HEK293 (cell line): ENCODE measurements around the gene NME8.

Experiments
- CTCF ChIA-PET: fragments of 350-600 bp; formaldehyde crosslinking; extraction: SDS; loops from one replicate; lab custom pipeline; 2021; ENCODE audit warnings: antibody characterized with exemption; lab: Yijun Ruan, JAX
- POLR2A ChIA-PET: fragments of 300-600 bp; formaldehyde crosslinking; extraction: SDS; loops from one replicate; lab custom pipeline; 2020; ENCODE audit warnings: antibody characterized with exemption, inconsistent platforms; lab: Yijun Ruan, JAX
- H3K27ac ChIP-seq: fragments of 200-500 bp; sonication (Bioruptor generic); 2 replicates; pipeline ENCODE4 v1.5.1; 2014; ENCODE audit warnings: low read depth, low read length, control low read depth, inconsistent platforms; ENCODE audit errors: extremely low read depth
- H3K36me3 ChIP-seq, 2 experiments: fragments of 200-500 bp in 1 of 2; sonication (Bioruptor generic) in 1 of 2; 1 replicate in 1 of 2; 2 replicates in 1 of 2; pipeline ENCODE4 v1.5.1; 2014 to 2017; ENCODE audit warnings: inconsistent platforms in 2 of 2, low read length in 2 of 2; ENCODE audit not compliant: control insufficient read depth in 2 of 2, insufficient read depth in 1 of 2
- H3K4me1 ChIP-seq: fragments of 200-500 bp; sonication (Bioruptor generic); 2 replicates; pipeline ENCODE4 v1.5.1; 2014; ENCODE audit warnings: mild to moderate bottlenecking, low read length, inconsistent platforms; ENCODE audit not compliant: control insufficient read depth, insufficient read depth
- H3K4me3 ChIP-seq: 2 replicates; pipeline ENCODE4 v1.5.1; 2011; ENCODE audit warnings: low read depth, mild to moderate bottlenecking, control low read depth, low read length, moderate library complexity
- H3K9me3 ChIP-seq: fragments of 200-500 bp; sonication (Bioruptor generic); 2 replicates; pipeline ENCODE4 v1.5.1; 2014; ENCODE audit warnings: low read depth, low read length, inconsistent platforms; ENCODE audit not compliant: control insufficient read depth, insufficient read depth
- MEIS1 ChIP-seq: sonication (generic); formaldehyde crosslinking; IDR thresholded peaks from 2 replicates; pipeline ENCODE4 v1.8.1; 2022; ENCODE audit warnings: missing genetic modification reagents, mild to moderate bottlenecking, borderline replicate concordance
- PRDM1 ChIP-seq: fragments of 450-650 bp; formaldehyde crosslinking; IDR thresholded peaks from 2 replicates; pipeline ENCODE4; 2016; ENCODE audit warnings: missing biosample characterization, missing genetic modification characterization
- SP2 ChIP-seq: fragments of 450-650 bp; formaldehyde crosslinking; IDR thresholded peaks from 2 replicates; pipeline ENCODE4 v1.5.1; 2016; ENCODE audit warnings: missing biosample characterization, missing genetic modification characterization
- ZBTB17 ChIP-seq: fragments of 450-650 bp; formaldehyde crosslinking; IDR thresholded peaks from 2 replicates; pipeline ENCODE4 v1.5.1; 2016; ENCODE audit warnings: missing biosample characterization, missing genetic modification characterization
- ZFP3 ChIP-seq: fragments of 450-650 bp; formaldehyde crosslinking; IDR thresholded peaks from 2 replicates; pipeline ENCODE4 v1.5.1; 2016; ENCODE audit warnings: low read depth, missing biosample characterization, missing genetic modification characterization
- ZNF132 ChIP-seq: fragments of 450-650 bp; formaldehyde crosslinking; IDR thresholded peaks from 2 replicates; pipeline ENCODE4 v1.5.1; 2017; ENCODE audit warnings: missing biosample characterization, missing genetic modification characterization, borderline replicate concordance
- ZNF133 ChIP-seq: fragments of 450-650 bp; formaldehyde crosslinking; IDR thresholded peaks from 2 replicates; pipeline ENCODE4 v1.5.1; 2016; ENCODE audit warnings: missing biosample characterization, missing genetic modification characterization
- ZNF169 ChIP-seq: fragments of 450-650 bp; formaldehyde crosslinking; IDR thresholded peaks from 2 replicates; pipeline ENCODE4 v1.5.1; 2016; ENCODE audit warnings: missing biosample characterization, missing genetic modification characterization
- ZNF202 ChIP-seq: fragments of 450-650 bp; formaldehyde crosslinking; IDR thresholded peaks from 2 replicates; pipeline ENCODE4 v1.5.1; 2016; ENCODE audit warnings: missing biosample characterization, missing genetic modification characterization, borderline replicate concordance
- ZNF362 ChIP-seq: fragments of 450-650 bp; formaldehyde crosslinking; IDR thresholded peaks from 2 replicates; pipeline ENCODE4 v1.5.1; 2016; ENCODE audit warnings: missing biosample characterization, missing genetic modification characterization
- ZNF514 ChIP-seq: fragments of 450-650 bp; formaldehyde crosslinking; IDR thresholded peaks from 2 replicates; pipeline ENCODE4 v1.5.1; 2016; ENCODE audit warnings: missing biosample characterization, missing genetic modification characterization
- ZNF518A ChIP-seq: fragments of 450-650 bp; formaldehyde crosslinking; conservative IDR thresholded peaks from 2 replicates; pipeline ENCODE4 v1.5.1; 2016; ENCODE audit warnings: low read depth, missing biosample characterization, missing genetic modification characterization
- ZNF530 ChIP-seq: fragments of 450-650 bp; formaldehyde crosslinking; IDR thresholded peaks from 2 replicates; pipeline ENCODE4 v1.5.1; 2016; ENCODE audit warnings: low read depth, missing biosample characterization, missing genetic modification characterization
- ZNF626 ChIP-seq: fragments of 450-650 bp; sonication (Bioruptor Pico); formaldehyde crosslinking; IDR thresholded peaks from 2 replicates; pipeline ENCODE4 v1.5.1; 2018; ENCODE audit warnings: missing biosample characterization, missing genetic modification characterization, inconsistent platforms
- ZNF658 ChIP-seq: fragments of 450-650 bp; formaldehyde crosslinking; IDR thresholded peaks from 2 replicates; pipeline ENCODE4; 2016; ENCODE audit warnings: missing biosample characterization, missing genetic modification characterization
- ZNF692 ChIP-seq: fragments of 450-650 bp; formaldehyde crosslinking; IDR thresholded peaks from 2 replicates; pipeline ENCODE4 v1.5.1; 2016; ENCODE audit warnings: missing biosample characterization, missing genetic modification characterization
- ZNF704 ChIP-seq: fragments of 450-650 bp; formaldehyde crosslinking; IDR thresholded peaks from 2 replicates; pipeline ENCODE4 v1.5.1; 2016; ENCODE audit warnings: missing biosample characterization, missing genetic modification characterization
- ZNF785 ChIP-seq: fragments of 450-650 bp; formaldehyde crosslinking; IDR thresholded peaks from 2 replicates; pipeline ENCODE4 v1.5.1; 2016; ENCODE audit warnings: missing biosample characterization, missing genetic modification characterization
- ZNF792 ChIP-seq: fragments of 450-650 bp; formaldehyde crosslinking; IDR thresholded peaks from 2 replicates; pipeline ENCODE4 v1.5.1; 2016; ENCODE audit warnings: missing biosample characterization, missing genetic modification characterization

Gene NME8

GRCh38 chr7:37933018-37933566 lies 84.7 kb downstream of the NME8 start:
- ChIA-PET POLR2A (no interaction called here), CTCF (interaction anchor here (1.3 kb wide), 1 partner anchor 138 kb away, joined by 4 read pairs; no protein-coding TSS in a partner anchor)

More at GRCh38 chr7:37933018-37933566, 84.7 kb downstream of the NME8 start:
- TF ChIP-seq ZNF792 (tag by site-specific recombination) (no peak), ZNF133 (tag by site-specific recombination) (no peak), ZNF202 (no peak), ZNF169 (tag by site-specific recombination) (no peak), ZNF785 (tag by site-specific recombination) (no peak), ZNF514 (tag by site-specific recombination) (no peak), ZNF362 (tag by site-specific recombination) (no peak), ZNF658 (no peak), MEIS1 (CRISPR knock-in tag) (no peak), ZNF704 (tag by site-specific recombination) (no peak), SP2 (tag by site-specific recombination) (no peak), ZNF530 (tag by site-specific recombination) (no peak), ZNF692 (tag by site-specific recombination) (no peak), ZBTB17 (tag by site-specific recombination) (no peak), ZNF626 (no peak), ZNF518A (no peak), ZFP3 (tag by site-specific recombination) (no peak), ZNF132 (tag by site-specific recombination) (no peak), PRDM1 (no peak)
- Histone ChIP-seq H3K27ac (no peak overlapping the region), H3K36me3 (no peaks in the 10 kb centered on the region; a peak in 1 of 3 replicates), H3K4me1 (no peaks in the 10 kb centered on the region), H3K4me3 (no peak overlapping the region), H3K9me3 (no peaks in the 10 kb centered on the region)
